Activated T-cell treated with anti-CD3 and anti-CD28 coated beads for 4 hours (primary cell): ENCODE data around the gene PAN3.
"Not testable (repeated sequence)": the region's sequence is repeated elsewhere in the genome, so short reads cannot be mapped to it uniquely, and the experiment has no call there.

ENCODE experiments used
- DNase-seq: peaks from one replicate; pipeline ENCODE4 v3.0.0-alpha.2; 2020

PAN3 gene

GRCh38 chr13:28138012-28138755, at the start of gene PAN3:
TSS of gene PAN3 (plus strand) at chr13:28138545. CDS start at chr13:28138658, 113 bp downstream.
- peak; percentile 83 for DNase-seq

GRCh38 chr13:28089065-28089464, 49.3 kb upstream of the PAN3 start:
- DNase-seq: no peak

GRCh38 chr13:28092431-28092830, 45.9 kb upstream of the PAN3 start:
- DNase-seq: no peak

- DNase-seq: no peak
Observed at GRCh38 chr13:28093881-28094280, 44.5 kb upstream of the PAN3 start.

- no peak for DNase-seq
Observed at GRCh38 chr13:28094306-28094705, 44.0 kb upstream of the PAN3 start.

- no peak for DNase-seq
Observed at GRCh38 chr13:28097503-28097902, 40.8 kb upstream of the PAN3 start.

GRCh38 chr13:28099396-28100149, 38.8 kb upstream of the PAN3 start:
- DNase-seq: no peak

- DNase-seq: no peak
Observed at GRCh38 chr13:28100150-28101121, 37.9 kb upstream of the PAN3 start, which contains the start of gene FLT3. TSS of gene FLT3 (minus strand) at chr13:28100576. CDS start at chr13:28100510, 66 bp downstream.

- not testable (repeated sequence) for DNase-seq
Observed at GRCh38 chr13:28101886-28102285, 36.5 kb upstream of the PAN3 start.

- no peak for DNase-seq
Observed at GRCh38 chr13:28106976-28107375, 31.4 kb upstream of the PAN3 start.

- no peak for DNase-seq
Observed at GRCh38 chr13:28110414-28110813, 27.9 kb upstream of the PAN3 start.

GRCh38 chr13:28116736-28117135, 21.6 kb upstream of the PAN3 start:
- no peak for DNase-seq

- DNase-seq: no peak
Observed at GRCh38 chr13:28117689-28118377, 20.5 kb upstream of the PAN3 start.

GRCh38 chr13:28120317-28120716, 18.0 kb upstream of the PAN3 start:
- no peak for DNase-seq

GRCh38 chr13:28121224-28121623, 17.1 kb upstream of the PAN3 start:
- DNase-seq: no peak

- no peak for DNase-seq
Observed at GRCh38 chr13:28128030-28128429, 10.3 kb upstream of the PAN3 start.

- DNase-seq: no peak
Observed at GRCh38 chr13:28128926-28129325, 9.4 kb upstream of the PAN3 start.

- no peak for DNase-seq
Observed at GRCh38 chr13:28129911-28130693, 8.2 kb upstream of the PAN3 start.

- no peak for DNase-seq
Observed at GRCh38 chr13:28131646-28132045, 6.7 kb upstream of the PAN3 start.

- no peak for DNase-seq
Observed at GRCh38 chr13:28136916-28137315, 1.4 kb upstream of the PAN3 start.

- DNase-seq: no peak
Observed at GRCh38 chr13:28137596-28137995, 749 bp upstream of the PAN3 start.
